ENCODE results near the gene HNRNPL.
"Not testable (repeated sequence)": the region's sequence is repeated elsewhere in the genome, so short reads cannot be mapped to it uniquely, and the experiment has no call there.

The HNRNPL gene

DNA sequence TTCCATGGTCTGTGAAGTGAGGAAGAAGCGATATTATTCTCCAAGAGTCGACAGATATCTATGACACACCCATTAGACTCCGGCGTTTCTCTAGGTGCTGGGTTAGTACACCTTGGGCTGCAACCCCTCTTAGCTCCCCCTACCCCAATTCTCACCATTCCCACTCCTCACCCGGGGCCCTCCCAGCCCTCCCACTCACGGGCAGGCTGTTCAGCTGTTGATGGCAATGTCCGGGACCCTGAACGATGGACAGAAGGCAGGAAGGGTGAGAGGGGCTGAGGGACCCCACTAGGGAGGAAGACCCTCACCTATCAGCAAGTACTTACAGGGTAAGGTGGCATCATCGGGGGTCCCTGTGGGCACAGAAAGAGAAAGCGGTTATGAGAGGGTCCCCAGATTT lies 46.2 kb downstream of the HNRNPL start:
- no peak for DNase-seq (ENCODE audit: low read depth in 3 of 3)

DNA sequence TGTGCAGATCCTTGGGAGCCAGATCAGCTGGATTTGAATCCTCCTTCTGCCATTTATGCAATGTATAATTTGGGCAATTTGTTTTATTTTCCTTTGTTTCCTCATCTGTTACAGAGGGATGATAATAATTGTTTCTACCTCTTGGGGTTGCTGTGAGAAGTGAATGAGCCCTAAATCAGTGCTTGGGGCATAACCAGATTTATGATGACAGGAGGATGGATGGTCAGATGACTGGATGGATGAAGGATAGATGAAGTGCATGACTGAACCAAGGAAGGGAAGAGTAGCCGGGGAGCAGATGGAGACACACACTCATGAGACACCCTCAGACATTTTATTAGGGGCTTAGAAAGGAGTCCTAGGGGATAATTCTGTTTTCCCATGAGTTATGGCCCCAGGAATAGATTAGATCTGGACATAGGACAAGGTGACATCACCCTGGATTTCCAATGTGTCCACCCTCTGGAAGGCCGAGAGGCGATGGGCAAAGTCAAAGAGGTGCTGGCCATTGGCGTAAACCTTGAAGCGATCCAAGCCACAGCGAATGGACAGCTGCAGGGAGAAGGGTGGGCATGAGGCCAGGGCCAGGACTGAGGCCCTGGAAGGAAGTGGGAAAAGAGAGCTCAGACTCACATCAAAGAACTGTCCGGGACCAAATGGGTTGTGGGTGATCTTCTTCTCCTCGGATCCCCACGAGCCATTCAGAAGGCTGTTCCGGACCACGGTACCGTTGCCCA lies 48.3 kb downstream of the HNRNPL start:
- DNase-seq (ENCODE audit: low read depth in 3 of 3): no peak

DNA sequence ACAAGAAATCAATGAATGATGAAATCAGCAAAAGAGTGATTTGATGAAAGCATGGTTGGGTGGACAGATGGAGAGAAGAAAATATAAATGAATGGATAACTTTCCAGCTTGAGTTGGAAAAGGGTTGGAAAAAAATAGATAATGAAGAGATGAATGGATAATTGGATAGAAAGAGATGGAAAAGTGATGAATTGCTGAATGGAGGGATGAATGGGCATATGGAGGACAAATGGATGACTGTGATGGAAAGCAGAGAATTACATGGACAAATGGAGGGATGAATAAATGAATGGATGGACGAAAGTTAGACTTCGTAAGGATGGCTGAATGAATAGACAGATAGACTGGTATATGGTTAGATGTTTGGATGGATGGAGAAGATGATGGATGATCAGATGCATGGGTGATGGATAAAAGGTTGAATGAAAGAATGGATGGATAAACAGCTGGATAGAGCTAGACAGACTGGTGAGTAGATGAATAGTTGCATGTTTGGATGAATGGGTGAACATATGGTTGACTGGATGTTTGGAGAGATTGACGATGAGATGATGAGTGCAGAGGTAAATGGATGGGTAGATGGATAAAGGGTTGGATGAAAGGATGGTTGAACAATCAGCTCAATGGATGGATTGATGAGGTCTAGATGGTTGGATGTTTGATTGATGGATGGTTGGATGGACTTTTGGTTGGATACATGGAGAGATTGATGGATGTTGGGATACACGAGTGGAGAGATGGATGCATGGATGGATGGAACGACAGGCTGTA lies 49.0 kb downstream of the HNRNPL start:
- DNase-seq (ENCODE audit: low read depth in 3 of 3): no peak

DNA sequence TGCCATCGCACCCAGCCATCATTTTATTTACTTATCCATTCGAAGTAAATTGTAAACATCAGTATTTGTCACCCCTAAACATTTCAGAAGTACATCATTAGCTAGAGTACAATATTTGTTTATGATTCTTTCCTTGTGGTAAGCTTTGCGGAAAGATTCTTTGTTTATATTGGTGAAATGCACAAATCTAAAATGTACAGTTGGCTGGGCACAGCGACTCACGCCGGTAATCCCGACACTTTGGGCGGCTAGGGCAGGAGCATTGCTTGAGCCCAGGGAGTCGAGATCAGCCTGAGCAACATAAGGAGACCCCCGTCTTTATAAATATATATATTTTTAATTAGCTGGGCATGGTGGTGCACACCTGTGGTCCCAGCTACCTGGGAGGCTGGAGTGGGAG lies 50.7 kb downstream of the HNRNPL start:
- no peak for DNase-seq (ENCODE audit: low read depth in 3 of 3)

DNA sequence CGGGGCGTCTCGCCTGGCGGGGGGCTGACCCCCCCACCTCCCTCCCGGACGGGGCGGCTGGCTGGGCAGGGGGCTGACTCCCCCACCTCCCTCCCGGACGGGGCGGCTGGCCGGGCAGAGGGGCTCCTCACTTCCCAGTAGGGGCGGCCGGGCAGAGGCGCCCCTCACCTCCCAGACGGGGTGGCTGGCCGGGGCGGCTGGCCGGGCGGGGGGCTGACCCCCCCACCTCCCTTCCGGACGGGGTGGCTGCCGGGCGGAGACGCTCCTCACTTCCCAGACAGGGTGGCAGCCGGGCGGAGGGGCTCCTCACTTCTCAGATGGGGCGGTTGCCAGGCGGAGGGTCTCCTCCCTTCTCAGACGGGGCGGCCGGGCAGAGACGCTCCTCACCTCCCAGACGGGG lies 52.0 kb downstream of the HNRNPL start:
- not testable (repeated sequence) for DNase-seq (ENCODE audit: low read depth in 3 of 3)

DNA sequence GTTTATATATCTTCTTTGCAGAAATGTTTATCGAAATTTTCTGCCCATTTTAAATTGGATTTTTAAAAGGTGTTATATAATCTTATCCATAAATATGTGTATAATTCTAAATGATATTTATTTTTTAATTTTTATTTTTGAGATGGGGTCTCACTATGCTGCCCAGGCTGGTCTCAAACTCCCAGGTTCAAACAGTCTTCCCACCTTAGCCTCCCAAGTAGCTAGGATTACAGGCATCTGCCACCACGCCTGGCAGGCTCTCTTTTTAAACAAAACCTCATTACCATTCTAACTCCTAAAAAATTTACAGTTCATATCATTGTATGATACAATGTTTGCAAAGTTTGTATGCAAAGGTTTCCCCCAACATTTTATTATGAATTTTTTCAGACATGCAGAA lies 53.6 kb downstream of the HNRNPL start:
- no peak for DNase-seq (ENCODE audit: low read depth in 3 of 3)

DNA sequence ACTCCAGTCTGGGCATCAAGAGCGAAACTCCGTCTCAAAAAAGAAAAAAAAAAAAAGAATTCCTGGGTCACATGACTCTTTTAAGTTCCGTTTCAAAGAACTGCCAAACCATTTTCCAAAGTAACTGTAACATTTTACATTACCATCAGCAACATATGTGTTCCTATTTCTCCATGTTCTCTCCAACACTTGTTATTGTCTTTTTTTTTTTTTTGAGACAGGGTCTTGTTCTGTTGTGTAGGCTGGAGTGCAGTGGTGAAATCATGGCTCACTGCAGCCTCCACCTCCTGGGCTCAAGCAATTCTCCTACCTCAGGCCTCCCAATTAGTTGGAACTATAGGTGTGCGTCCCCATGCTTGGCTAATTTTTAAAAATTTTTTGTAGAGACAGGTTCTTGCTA lies 54.2 kb downstream of the HNRNPL start:
- no peak for DNase-seq (ENCODE audit: low read depth in 3 of 3)

DNA sequence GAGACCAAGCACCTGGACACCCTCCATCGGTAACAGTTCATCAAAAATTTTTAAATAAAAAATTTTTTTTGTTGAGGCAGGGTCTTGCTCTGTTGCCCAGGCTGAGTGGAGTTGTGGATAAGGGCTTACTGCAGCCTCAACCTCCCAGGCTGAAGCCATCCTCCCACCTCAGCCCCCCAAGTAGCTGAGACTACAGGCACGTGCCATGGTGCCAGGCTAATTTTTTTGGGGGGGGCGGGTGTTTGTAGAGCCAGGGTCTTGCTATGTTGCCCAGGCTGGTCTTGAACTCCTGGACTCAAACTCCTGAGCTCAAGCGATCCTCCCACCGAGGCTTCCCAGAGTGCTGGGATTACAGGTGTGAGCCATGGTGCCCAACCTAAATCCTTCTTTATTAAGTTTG lies 56.1 kb downstream of the HNRNPL start:
- no peak for DNase-seq (ENCODE audit: low read depth in 3 of 3)

DNA sequence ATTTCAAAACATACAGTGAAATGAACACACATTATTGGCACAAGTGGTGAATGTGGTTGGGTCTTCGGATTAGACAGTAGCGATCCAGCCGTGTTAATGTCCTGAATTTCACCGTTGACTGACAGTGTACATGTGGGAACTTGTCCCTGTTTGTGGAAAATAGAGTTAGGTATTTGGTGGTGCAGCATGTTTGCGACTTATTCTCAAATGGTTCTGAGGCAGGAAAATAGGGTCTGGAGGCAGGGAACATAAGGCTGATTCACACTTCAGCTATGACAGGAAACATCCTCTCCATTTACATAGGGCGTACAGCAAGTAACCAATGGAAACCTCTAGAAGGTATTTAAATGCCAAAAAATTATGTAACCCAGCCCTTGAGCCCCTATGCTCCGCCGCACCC lies 56.6 kb downstream of the HNRNPL start:
- no peak for DNase-seq (ENCODE audit: low read depth in 3 of 3)

DNA sequence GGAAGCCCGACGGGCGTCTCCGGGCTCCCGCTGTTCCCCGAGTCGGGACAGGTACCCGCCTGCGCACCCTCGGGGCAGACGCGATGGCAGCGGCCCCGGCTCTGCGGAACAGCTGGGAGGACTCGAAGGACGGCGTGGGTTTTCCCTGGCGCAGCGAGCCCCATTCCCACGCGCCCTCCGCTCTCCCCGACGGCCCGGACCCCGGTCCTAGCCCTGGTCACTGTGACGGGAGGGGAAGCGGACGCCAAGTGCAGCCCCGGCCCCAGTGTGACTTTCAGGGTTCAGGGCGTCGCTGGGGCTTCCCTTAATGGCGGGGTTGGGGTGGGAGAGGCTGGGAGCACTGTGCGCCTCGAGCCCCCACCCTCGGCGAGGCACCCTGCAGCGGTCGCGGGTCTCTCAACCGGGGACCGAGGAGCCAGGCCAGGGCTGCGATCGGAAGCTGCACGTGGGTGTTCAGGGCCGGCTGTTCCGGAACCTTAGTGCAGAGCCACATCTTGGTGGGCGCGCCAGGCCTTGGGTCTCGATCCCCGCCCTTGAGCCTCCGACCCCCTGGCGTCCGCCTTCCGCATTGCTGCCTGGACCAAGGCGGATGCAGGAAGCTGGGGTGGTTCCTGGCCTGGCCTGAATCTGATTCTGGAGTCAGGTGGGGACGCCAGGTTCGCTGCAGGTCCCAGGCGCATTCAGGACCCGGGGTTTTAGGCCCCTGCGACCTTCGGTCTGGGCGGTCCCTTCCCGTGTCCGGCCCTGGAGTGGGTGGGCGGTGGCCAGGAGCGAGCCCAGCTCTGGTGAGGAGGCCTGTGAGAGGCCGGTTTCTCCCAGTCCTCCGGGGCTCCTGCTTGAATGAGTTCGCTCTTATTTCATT lies 57.3 kb downstream of the HNRNPL start:
- DNase-seq (ENCODE audit: low read depth in 3 of 3): no peak

DNA sequence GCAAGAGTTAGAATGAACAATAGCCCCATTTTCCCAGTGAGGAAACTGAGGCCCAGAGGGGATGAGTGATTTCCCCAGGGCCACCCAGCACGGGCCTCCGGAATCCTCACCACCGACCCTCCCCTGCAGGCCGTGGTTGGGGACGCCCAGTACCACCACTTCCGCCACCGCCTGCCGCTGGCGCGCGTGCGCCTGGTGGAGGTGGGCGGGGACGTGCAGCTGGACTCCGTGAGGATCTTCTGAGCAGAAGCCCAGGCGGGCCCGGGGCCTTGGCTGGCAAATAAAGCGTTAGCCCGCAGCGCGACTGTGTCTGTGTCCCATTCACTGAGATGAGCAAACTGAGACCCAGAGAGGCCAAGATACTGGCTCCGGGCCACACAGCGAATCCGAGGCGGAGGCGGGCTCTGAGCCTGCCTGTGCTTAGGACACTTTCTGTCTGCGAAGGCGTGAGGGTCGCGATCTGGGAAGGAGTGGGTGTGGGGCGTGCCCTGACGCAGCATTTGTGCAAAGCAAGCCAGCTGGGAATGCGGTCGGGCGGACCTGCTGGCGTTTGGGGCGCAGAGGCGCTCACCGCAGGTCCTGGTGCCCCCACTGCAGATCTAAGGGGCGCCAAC lies 58.2 kb downstream of the HNRNPL start:
- not testable (repeated sequence) for DNase-seq (ENCODE audit: low read depth in 3 of 3)

DNA sequence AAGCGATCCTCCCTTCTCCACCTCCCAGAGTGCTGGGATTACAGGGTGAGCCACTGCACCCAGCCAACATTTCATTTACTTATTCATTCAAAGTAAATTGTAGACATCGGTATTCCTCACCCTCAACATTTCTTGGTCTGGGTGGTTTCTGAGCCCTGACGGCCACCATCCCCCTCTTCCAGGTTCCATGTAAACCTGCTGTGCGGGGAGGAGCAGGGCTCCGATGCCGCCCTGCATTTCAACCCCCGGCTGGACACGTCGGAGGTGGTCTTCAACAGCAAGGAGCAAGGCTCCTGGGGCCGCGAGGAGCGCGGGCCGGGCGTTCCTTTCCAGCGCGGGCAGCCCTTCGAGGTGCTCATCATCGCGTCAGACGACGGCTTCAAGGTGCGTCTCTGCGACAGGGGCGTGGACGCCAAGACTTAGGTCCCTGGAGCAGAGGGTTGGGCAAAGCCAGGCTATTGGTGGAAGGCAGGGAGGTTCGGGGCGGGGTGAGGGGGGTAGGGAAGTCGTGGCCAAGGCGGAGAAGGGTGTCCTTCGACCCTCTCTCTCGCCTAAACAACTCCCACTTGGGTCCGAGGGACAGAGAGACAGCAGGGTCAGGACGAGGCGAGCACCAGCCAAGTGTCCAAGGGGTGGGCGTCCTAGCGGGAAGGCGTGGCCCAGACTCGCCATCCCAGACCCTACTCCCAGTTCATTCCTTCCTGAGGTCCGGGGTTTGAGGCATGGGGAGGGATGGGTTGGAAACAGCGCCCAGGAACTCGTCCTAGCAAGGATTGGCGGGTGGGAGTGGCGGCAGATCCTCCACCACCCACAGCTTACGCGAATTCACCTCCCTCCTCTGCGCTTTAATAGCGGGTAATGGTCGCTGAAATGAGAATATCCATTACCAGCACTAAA lies 59.0 kb downstream of the HNRNPL start:
- not testable (repeated sequence) for DNase-seq (ENCODE audit: low read depth in 3 of 3)

DNA sequence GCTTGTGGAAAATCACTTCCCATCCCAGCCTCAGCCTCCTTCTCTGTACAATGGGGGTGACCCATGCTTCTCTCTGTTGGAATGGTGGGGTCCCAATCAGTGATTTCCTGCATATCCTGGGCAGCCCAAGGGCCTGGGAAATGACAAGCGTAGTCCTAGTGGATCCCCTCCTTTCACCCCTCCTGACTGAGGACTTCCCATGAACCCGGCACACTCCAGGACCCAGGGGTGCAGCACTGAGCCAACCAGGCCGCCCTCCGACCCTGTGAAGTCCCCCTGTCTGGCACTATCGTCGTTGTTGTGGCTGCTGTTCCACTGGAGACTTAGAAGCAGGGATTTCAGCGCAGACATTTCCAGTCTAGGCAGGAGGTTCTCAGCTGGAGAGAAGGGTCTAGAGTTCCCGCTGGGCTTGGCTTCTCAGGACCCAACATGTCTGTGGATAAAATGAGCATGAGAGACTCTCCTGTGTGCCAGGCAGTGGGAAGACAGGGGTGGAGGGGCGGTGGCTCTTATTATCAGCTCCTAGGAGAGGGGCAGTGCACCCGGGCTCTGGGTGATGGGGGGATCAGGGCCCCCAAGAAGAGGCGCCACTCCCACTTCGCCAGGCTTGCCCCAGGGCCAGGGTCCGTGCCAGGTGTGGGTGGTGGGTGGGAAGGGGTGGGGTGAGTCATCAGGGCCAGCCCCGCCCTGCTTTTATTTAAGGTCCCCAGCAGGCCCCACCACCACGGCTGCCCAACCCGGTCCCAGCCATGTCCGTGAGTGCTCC lies 61.1 kb downstream of the HNRNPL start, which contains the start of gene LGALS7B:
TSS of gene LGALS7B (plus strand) at position 723 of the 766 bp plus-strand sequence. CDS start at position 750, 27 bp downstream.
- no peak for DNase-seq (ENCODE audit: low read depth in 3 of 3)

DNA sequence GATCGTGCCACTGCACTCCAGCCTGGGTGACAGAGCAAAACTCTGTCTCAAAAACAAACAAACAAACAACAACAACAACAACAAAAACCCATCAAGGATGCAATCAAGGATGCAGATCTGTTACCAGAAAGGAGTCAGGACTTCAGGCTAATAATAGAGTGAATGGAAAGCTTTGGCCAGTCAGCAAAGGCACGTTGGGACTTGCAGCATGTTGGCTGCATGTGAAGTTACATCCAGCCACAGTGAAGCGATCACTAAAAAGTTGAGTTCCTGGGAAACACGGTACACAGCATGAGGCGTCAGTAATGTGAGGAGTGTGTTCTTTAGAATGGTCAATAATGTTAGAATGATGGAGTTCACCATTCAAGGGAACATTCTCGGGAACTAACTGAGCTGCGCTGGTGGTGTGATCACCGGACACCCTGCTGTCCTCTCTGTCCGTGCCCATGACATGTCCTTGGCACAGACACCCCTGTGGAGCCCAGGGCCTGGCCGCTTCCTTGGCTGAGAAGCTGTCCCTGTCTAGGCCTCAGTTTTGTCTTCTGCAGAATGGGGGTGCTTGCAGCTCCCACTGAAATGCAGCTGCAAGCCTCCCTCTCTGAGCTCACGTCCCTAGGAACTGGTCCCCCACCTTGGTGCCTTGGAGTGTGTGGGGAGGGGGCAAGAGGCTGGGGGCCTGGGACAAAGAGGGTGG lies 63.1 kb downstream of the HNRNPL start:
- DNase-seq (ENCODE audit: low read depth in 3 of 3): no peak
